HepG2 (cell line): Measurements from ENCODE around the gene SLC25A11. TPM values are rescaled to one million over a fixed set of nuclear protein-coding genes. Genes with fewer than 3 reads are reported as not detected.

Experiments used
- ERF ChIP-seq: IDR thresholded peaks from 2 replicates; pipeline ENCODE4 v1.6.1; 2018; ENCODE audit warnings: missing biosample characterization, missing genetic modification reagents
- FOXO4 ChIP-seq: sonication (generic); formaldehyde crosslinking; conservative IDR thresholded peaks from 2 replicates; pipeline ENCODE4 v1.8.1; 2023; ENCODE audit warnings: missing genetic modification reagents
- MBD4 ChIP-seq: IDR thresholded peaks from 2 replicates; pipeline ENCODE4 v1.6.1; 2012; ENCODE audit warnings: low read length, inconsistent platforms, borderline replicate concordance
- MTF2 ChIP-seq: sonication (generic); formaldehyde crosslinking; IDR thresholded peaks from 2 replicates; pipeline ENCODE4 v1.5.0; 2020; ENCODE audit warnings: missing genetic modification reagents, borderline replicate concordance
- NKX3-1 ChIP-seq: sonication (generic); formaldehyde crosslinking; IDR thresholded peaks from 2 replicates; pipeline ENCODE4 v1.5.0; 2020; ENCODE audit warnings: missing genetic modification reagents
- NR1H2 ChIP-seq: sonication (generic); formaldehyde crosslinking; IDR thresholded peaks from 2 replicates; pipeline ENCODE4 v1.8.1; 2022; ENCODE audit warnings: low read depth, missing genetic modification reagents, borderline replicate concordance
- PAF1 ChIP-seq: IDR thresholded peaks from 2 replicates; pipeline ENCODE4 v1.6.1; 2016; ENCODE audit warnings: missing genetic modification reagents, missing compliant biosample characterization
- POGZ ChIP-seq: sonication (generic); formaldehyde crosslinking; IDR thresholded peaks from 2 replicates; pipeline ENCODE4 v1.4.0; 2020; ENCODE audit warnings: mild to moderate bottlenecking, missing genetic modification reagents
- PRDM10 ChIP-seq: sonication (generic); formaldehyde crosslinking; IDR thresholded peaks from 2 replicates; pipeline ENCODE4 v1.4.0; 2020; ENCODE audit warnings: low read depth, missing genetic modification reagents
- RFXANK ChIP-seq: IDR thresholded peaks from 2 replicates; pipeline ENCODE4 v1.6.1; 2016
- SNRNP70 ChIP-seq: fragments of 200-400 bp; formaldehyde crosslinking; IDR thresholded peaks from 2 replicates; pipeline ENCODE4 v1.6.1; 2017; ENCODE audit warnings: mild to moderate bottlenecking, low read depth, low read length, moderate library complexity
- TEAD3 ChIP-seq: optimal IDR thresholded peaks from 2 replicates; pipeline ENCODE3; 2016; ENCODE audit warnings: borderline replicate concordance
- U2AF2 ChIP-seq: fragments of 200-400 bp; formaldehyde crosslinking; IDR thresholded peaks from 2 replicates; pipeline ENCODE4 v1.6.1; 2017; ENCODE audit warnings: low read depth, mild to moderate bottlenecking, low read length
- ZBTB14 ChIP-seq: sonication (generic); formaldehyde crosslinking; IDR thresholded peaks from 2 replicates; pipeline ENCODE4 v1.4.0; 2020; ENCODE audit warnings: missing genetic modification reagents
- ZBTB8A ChIP-seq: sonication (generic); formaldehyde crosslinking; IDR thresholded peaks from 2 replicates; pipeline ENCODE4 v1.4.0; 2020; ENCODE audit warnings: mild to moderate bottlenecking, low read depth, missing genetic modification reagents, borderline replicate concordance
- ZFP36L1 ChIP-seq: sonication (generic); formaldehyde crosslinking; IDR thresholded peaks from 2 replicates; pipeline ENCODE4 v1.8.0; 2022; ENCODE audit warnings: mild to moderate bottlenecking, missing genetic modification reagents, moderate library complexity
- ZFYVE20 ChIP-seq: sonication (generic); formaldehyde crosslinking; IDR thresholded peaks from 2 replicates; pipeline ENCODE4 v1.8.0; 2023; ENCODE audit warnings: low read depth, mild to moderate bottlenecking, moderate library complexity, missing genetic modification reagents, borderline replicate concordance
- ZHX1 ChIP-seq: sonication (generic); formaldehyde crosslinking; IDR thresholded peaks from 2 replicates; pipeline ENCODE4 v1.8.1; 2022; ENCODE audit warnings: low read depth, mild to moderate bottlenecking, missing genetic modification reagents
- ZKSCAN8 ChIP-seq: IDR thresholded peaks from 2 replicates; pipeline ENCODE4 v1.6.1; 2016; ENCODE audit warnings: borderline replicate concordance, missing genetic modification reagents, missing compliant biosample characterization
- ZNF256 ChIP-seq: sonication (generic); formaldehyde crosslinking; conservative IDR thresholded peaks from 2 replicates; pipeline ENCODE4 v1.4.0; 2020; ENCODE audit warnings: missing genetic modification reagents
- ZNF30 ChIP-seq: sonication (generic); formaldehyde crosslinking; IDR thresholded peaks from 2 replicates; pipeline ENCODE4 v1.5.0; 2020; ENCODE audit warnings: mild to moderate bottlenecking, missing genetic modification reagents
- ZNF383 ChIP-seq: sonication (generic); formaldehyde crosslinking; IDR thresholded peaks from 2 replicates; pipeline ENCODE4 v1.4.0; 2020; ENCODE audit warnings: missing genetic modification reagents, mild to moderate bottlenecking, borderline replicate concordance
- polyA plus RNA-seq, 8 experiments: library from polyadenylated mRNA; depleted of rRNA in 3 of 8; stranded (reverse) in 7 of 8; unstranded in 1 of 8; fragments of >200 nt; fragmentation: Illumina TruSeq in 4 of 8; extraction: Trizol in 4 of 8; gene quantifications; 2 replicates each; pipeline versions ENCODE4 v1.2.1 to v1.2.3, GENCODE V29; 2011 to 2016; ENCODE audit warnings: low read depth in 4 of 8, missing spikeins in 1 of 8, mixed read lengths in 1 of 8; ENCODE audit not compliant: insufficient read depth in 1 of 8
- total RNA-seq, 5 experiments: library from RNA; depleted of rRNA; stranded (reverse); fragments of >200 nt; fragmentation: Illumina TruSeq; extraction: Trizol; gene quantifications; 2 replicates each; pipeline ENCODE4 v1.2.3, GENCODE V29; 2016; ENCODE audit warnings: low read depth in 1 of 5

Gene SLC25A11
- total and polyA plus RNA-seq, 2 of the 13 experiments (the other 11 are each of a cell fraction or from before 2014, with no cell fraction given): 35.4 to 47.2 TPM

GRCh38 chr17:4947411-4948165, 7.7 kb upstream of the SLC25A11 start (continued):
- TF ChIP-seq ZKSCAN8: no peak
- no peak for TF ChIP-seq ZHX1 (CRISPR knock-in tag)
- no peak for TF ChIP-seq ZBTB8A
- no peak for TF ChIP-seq ZFP36L1 (CRISPR knock-in tag)
- no peak for TF ChIP-seq POGZ
- TF ChIP-seq ERF (CRISPR knock-in tag): peak; percentile 21; the same call in 1 of the 2 replicates
- TF ChIP-seq RFXANK (CRISPR knock-in tag): no peak
- no peak; the same call in 1 of the 2 replicates for TF ChIP-seq ZFYVE20
- TF ChIP-seq SNRNP70: no peak
- peak; percentile 64 for TF ChIP-seq ZBTB14 (CRISPR knock-in tag)
- no peak for TF ChIP-seq MBD4
- no peak for TF ChIP-seq ZNF30 (CRISPR knock-in tag)
- no peak for TF ChIP-seq PAF1 (CRISPR knock-in tag)
- TF ChIP-seq U2AF2: no peak
- no peak for TF ChIP-seq ZNF256 (CRISPR knock-in tag)
- no peak for TF ChIP-seq MTF2
- TF ChIP-seq PRDM10 (CRISPR knock-in tag): no peak; the same call in 1 of the 2 replicates
- TF ChIP-seq FOXO4 (CRISPR knock-in tag): no peak
- peak; percentile 13 for TF ChIP-seq TEAD3 (CRISPR knock-in tag)
- TF ChIP-seq ZNF383 (CRISPR knock-in tag): no peak
- no peak for TF ChIP-seq NKX3-1
- no peak; the same call in 1 of the 2 replicates for TF ChIP-seq NR1H2 (CRISPR knock-in tag)
